Inflammatory macrophage (primary cell): ENCODE results near the gene DMRT2.

Experiments
- DNase-seq, 2 donors: peaks; one replicate each; pipeline ENCODE4 v3.0.0-alpha.2; 2020 to 2022
- total RNA-seq, 18 experiments: gene quantifications; one replicate each; lab custom pipeline; 2026; ENCODE audit warnings: mixed read lengths in 6 of 18, inconsistent platforms in 2 of 18; lab: John Stamatoyannopoulos, UW

Gene DMRT2
- 0 to 0.08 (median 0) reads per million in 18 experiments for total RNA-seq

GRCh38 chr9:1050125-1050895 lies at the start of gene DMRT2:
Gene DMRT2, plus strand, starts transcription at chr9:1050357. Its CDS starts 1,257 bp downstream, at chr9:1051614.
- peak; percentile 34 to 39 for DNase-seq

- no peak for DNase-seq
Measured at GRCh38 chr9:1001838-1002237, 48.3 kb upstream of the DMRT2 start.

- no peak for DNase-seq
Measured at GRCh38 chr9:1002678-1003077, 47.5 kb upstream of the DMRT2 start.

GRCh38 chr9:1005043-1005667 lies 45.0 kb upstream of the DMRT2 start:
- DNase-seq: peak; percentile 82 to 83

- no peak for DNase-seq
Measured at GRCh38 chr9:1007312-1007711, 42.8 kb upstream of the DMRT2 start.

- peak; percentile 19 to 84 for DNase-seq
Measured at GRCh38 chr9:1008216-1008615, 41.9 kb upstream of the DMRT2 start.

GRCh38 chr9:1009101-1009707 lies 41.0 kb upstream of the DMRT2 start:
- DNase-seq: peak; percentile 85

- peak; percentile 23 to 28 for DNase-seq
Measured at GRCh38 chr9:1013021-1013420, 37.1 kb upstream of the DMRT2 start.

GRCh38 chr9:1014225-1014624 lies 35.9 kb upstream of the DMRT2 start:
- DNase-seq: no peak

- no peak for DNase-seq
Measured at GRCh38 chr9:1014640-1015039, 35.5 kb upstream of the DMRT2 start.

- peak in 1 of 2 donors; percentile 32 for DNase-seq
Measured at GRCh38 chr9:1018121-1018520, 32.0 kb upstream of the DMRT2 start.

GRCh38 chr9:1024112-1024511 lies 26.0 kb upstream of the DMRT2 start:
- no peak for DNase-seq

- no peak for DNase-seq
Measured at GRCh38 chr9:1025131-1025530, 25.0 kb upstream of the DMRT2 start.

- no peak for DNase-seq
Measured at GRCh38 chr9:1026219-1026618, 23.9 kb upstream of the DMRT2 start.

GRCh38 chr9:1028501-1029190 lies 21.5 kb upstream of the DMRT2 start:
- DNase-seq: no peak

- DNase-seq: no peak
Measured at GRCh38 chr9:1031951-1032601, 18.1 kb upstream of the DMRT2 start.

- DNase-seq: no peak
Measured at GRCh38 chr9:1034271-1034670, 15.9 kb upstream of the DMRT2 start.

- no peak for DNase-seq
Measured at GRCh38 chr9:1039589-1039988, 10.6 kb upstream of the DMRT2 start.

- DNase-seq: no peak
Measured at GRCh38 chr9:1042466-1042865, 7.7 kb upstream of the DMRT2 start.

- DNase-seq: no peak
Measured at GRCh38 chr9:1044643-1045042, 5.5 kb upstream of the DMRT2 start.

- no peak for DNase-seq
Measured at GRCh38 chr9:1046639-1047572, 3.3 kb upstream of the DMRT2 start.
